ENCODE measurements around the gene GNL1.
"Not testable (repeated sequence)": the region's sequence is repeated elsewhere in the genome, so short reads cannot be mapped to it uniquely, and the experiment has no call there.

DNA sequence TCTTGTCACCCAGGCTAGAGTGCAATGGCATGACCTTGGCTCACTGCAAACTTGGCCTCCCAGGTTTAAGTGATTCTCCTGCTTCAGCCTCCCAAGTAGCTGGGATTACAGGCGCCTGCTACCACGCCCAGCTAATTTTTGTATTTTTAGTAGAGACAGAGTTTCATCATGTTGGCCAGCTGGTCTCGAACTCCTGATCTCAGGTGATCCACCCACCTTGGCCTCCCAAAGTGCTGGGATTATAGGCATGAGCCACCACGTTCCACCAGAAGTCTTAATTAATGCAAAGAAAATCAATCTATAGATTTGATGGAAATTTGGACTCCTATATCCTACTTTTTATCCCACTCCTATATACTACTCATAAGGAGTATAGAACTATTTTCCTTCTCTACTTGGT lies 61.2 kb downstream of the GNL1 start:
- TF ChIP-seq, protein P1, sequence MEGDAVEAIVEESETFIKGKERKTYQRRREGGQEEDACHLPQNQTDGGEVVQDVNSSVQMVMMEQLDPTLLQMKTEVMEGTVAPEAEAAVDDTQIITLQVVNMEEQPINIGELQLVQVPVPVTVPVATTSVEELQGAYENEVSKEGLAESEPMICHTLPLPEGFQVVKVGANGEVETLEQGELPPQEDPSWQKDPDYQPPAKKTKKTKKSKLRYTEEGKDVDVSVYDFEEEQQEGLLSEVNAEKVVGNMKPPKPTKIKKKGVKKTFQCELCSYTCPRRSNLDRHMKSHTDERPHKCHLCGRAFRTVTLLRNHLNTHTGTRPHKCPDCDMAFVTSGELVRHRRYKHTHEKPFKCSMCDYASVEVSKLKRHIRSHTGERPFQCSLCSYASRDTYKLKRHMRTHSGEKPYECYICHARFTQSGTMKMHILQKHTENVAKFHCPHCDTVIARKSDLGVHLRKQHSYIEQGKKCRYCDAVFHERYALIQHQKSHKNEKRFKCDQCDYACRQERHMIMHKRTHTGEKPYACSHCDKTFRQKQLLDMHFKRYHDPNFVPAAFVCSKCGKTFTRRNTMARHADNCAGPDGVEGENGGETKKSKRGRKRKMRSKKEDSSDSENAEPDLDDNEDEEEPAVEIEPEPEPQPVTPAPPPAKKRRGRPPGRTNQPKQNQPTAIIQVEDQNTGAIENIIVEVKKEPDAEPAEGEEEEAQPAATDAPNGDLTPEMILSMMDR (IDR thresholded peaks at IDR 0.05) = not testable (repeated sequence)
- TF ChIP-seq EP300 (IDR thresholded peaks at IDR 0.05; ENCODE audit: borderline replicate concordance in 1 of 2, low read depth in 1 of 2, low read length in 1 of 2); JUND (IDR thresholded peaks at IDR 0.05); RCOR1 (IDR thresholded peaks at IDR 0.05; ENCODE audit: low read length); TAF1 (IDR thresholded peaks at IDR 0.05; ENCODE audit: borderline replicate concordance, low read depth, low read length); FOSL2 (IDR thresholded peaks at IDR 0.05; ENCODE audit: borderline replicate concordance, low read depth); NFIC (IDR thresholded peaks at IDR 0.05; ENCODE audit: borderline replicate concordance); CHD2 (IDR thresholded peaks at IDR 0.05; ENCODE audit: low read length, partially characterized antibody); RAD21 (IDR thresholded peaks at IDR 0.05; ENCODE audit: low read length): not testable (repeated sequence)
- TF ChIP-seq, protein P2, sequence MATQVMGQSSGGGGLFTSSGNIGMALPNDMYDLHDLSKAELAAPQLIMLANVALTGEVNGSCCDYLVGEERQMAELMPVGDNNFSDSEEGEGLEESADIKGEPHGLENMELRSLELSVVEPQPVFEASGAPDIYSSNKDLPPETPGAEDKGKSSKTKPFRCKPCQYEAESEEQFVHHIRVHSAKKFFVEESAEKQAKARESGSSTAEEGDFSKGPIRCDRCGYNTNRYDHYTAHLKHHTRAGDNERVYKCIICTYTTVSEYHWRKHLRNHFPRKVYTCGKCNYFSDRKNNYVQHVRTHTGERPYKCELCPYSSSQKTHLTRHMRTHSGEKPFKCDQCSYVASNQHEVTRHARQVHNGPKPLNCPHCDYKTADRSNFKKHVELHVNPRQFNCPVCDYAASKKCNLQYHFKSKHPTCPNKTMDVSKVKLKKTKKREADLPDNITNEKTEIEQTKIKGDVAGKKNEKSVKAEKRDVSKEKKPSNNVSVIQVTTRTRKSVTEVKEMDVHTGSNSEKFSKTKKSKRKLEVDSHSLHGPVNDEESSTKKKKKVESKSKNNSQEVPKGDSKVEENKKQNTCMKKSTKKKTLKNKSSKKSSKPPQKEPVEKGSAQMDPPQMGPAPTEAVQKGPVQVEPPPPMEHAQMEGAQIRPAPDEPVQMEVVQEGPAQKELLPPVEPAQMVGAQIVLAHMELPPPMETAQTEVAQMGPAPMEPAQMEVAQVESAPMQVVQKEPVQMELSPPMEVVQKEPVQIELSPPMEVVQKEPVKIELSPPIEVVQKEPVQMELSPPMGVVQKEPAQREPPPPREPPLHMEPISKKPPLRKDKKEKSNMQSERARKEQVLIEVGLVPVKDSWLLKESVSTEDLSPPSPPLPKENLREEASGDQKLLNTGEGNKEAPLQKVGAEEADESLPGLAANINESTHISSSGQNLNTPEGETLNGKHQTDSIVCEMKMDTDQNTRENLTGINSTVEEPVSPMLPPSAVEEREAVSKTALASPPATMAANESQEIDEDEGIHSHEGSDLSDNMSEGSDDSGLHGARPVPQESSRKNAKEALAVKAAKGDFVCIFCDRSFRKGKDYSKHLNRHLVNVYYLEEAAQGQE (IDR thresholded peaks at IDR 0.05; ENCODE audit: low read depth, low read length) = not testable (repeated sequence)
- TF ChIP-seq, protein P3, sequence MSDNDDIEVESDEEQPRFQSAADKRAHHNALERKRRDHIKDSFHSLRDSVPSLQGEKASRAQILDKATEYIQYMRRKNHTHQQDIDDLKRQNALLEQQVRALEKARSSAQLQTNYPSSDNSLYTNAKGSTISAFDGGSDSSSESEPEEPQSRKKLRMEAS (IDR thresholded peaks at IDR 0.05; ENCODE audit: low read depth) = not testable (repeated sequence)
- TF ChIP-seq, protein P4, sequence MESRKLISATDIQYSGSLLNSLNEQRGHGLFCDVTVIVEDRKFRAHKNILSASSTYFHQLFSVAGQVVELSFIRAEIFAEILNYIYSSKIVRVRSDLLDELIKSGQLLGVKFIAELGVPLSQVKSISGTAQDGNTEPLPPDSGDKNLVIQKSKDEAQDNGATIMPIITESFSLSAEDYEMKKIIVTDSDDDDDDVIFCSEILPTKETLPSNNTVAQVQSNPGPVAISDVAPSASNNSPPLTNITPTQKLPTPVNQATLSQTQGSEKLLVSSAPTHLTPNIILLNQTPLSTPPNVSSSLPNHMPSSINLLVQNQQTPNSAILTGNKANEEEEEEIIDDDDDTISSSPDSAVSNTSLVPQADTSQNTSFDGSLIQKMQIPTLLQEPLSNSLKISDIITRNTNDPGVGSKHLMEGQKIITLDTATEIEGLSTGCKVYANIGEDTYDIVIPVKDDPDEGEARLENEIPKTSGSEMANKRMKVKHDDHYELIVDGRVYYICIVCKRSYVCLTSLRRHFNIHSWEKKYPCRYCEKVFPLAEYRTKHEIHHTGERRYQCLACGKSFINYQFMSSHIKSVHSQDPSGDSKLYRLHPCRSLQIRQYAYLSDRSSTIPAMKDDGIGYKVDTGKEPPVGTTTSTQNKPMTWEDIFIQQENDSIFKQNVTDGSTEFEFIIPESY (IDR thresholded peaks at IDR 0.05; ENCODE audit: borderline replicate concordance, low read depth) = not testable (repeated sequence)
- TF ChIP-seq, protein P5, sequence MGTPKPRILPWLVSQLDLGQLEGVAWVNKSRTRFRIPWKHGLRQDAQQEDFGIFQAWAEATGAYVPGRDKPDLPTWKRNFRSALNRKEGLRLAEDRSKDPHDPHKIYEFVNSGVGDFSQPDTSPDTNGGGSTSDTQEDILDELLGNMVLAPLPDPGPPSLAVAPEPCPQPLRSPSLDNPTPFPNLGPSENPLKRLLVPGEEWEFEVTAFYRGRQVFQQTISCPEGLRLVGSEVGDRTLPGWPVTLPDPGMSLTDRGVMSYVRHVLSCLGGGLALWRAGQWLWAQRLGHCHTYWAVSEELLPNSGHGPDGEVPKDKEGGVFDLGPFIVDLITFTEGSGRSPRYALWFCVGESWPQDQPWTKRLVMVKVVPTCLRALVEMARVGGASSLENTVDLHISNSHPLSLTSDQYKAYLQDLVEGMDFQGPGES (IDR thresholded peaks at IDR 0.05; ENCODE audit: low read depth, low read length) = not testable (repeated sequence)

Data from SK-N-SH (cell line).